ENCODE results near the gene PGM1.
A peak's percentile ranks its signal among the peaks of the same experiment; 100 is the strongest.

PGM1 gene

DNA sequence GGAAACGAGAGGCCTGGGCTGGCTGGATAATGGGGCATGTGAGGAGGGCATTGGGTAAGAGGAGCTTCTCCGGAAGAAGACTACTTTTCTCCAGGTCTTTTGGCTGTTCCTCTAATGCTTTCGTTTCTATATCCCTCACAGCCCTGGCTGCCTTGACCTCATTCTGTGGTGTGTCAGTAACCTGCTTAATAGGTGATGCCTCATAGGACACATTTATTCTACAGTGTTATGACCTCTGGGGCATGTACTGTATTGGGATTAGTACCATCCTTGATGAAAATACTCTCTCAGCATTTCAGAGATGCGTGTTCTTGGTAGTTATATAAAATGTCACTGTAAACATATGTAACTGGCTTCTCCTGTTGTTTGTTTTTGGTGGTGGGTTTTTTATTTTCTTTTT lies 40.1 kb downstream of the PGM1 start:
- no peak for DNase-seq (ENCODE audit: low read depth)

DNA sequence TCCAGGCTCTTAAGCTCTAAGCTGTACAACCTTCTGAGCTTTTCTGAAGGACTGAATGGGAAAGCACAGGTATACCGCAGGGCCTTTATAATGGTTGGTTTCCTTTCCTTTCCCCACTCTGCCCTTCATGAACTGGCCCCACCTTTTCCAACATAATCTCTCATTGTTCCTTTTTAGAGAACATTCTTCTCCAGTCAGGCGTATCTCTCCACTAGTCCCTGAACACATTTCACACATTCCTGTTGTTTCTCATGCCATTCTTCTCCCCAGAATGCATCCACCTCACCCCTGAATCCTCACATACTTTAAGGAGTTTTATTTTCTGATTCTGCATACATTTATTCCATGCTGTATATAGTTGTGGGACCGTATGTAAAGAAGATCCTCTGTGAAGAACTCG lies 41.3 kb downstream of the PGM1 start:
- no peak for DNase-seq (ENCODE audit: low read depth)

DNA sequence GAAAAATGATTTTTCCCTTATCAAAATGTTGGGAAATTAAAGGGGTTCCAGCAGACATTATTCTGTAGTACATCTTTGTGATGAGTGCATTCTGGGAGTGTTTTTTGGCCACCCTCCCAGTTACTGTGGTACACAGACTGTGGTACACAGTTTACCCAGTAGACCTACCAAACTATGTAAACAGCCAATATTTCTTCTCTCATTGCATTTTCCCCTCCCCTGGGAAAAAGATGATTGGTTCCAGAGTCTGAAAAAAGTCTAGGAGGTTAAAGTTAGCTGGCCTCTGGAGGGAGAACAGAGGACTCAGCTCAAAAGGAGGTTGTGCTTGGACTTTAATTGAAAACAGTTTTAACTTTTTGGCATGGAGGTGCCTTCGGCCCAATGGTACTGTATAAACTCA lies 42.5 kb downstream of the PGM1 start:
- DNase-seq (ENCODE audit: low read depth): peak; percentile 92

DNA sequence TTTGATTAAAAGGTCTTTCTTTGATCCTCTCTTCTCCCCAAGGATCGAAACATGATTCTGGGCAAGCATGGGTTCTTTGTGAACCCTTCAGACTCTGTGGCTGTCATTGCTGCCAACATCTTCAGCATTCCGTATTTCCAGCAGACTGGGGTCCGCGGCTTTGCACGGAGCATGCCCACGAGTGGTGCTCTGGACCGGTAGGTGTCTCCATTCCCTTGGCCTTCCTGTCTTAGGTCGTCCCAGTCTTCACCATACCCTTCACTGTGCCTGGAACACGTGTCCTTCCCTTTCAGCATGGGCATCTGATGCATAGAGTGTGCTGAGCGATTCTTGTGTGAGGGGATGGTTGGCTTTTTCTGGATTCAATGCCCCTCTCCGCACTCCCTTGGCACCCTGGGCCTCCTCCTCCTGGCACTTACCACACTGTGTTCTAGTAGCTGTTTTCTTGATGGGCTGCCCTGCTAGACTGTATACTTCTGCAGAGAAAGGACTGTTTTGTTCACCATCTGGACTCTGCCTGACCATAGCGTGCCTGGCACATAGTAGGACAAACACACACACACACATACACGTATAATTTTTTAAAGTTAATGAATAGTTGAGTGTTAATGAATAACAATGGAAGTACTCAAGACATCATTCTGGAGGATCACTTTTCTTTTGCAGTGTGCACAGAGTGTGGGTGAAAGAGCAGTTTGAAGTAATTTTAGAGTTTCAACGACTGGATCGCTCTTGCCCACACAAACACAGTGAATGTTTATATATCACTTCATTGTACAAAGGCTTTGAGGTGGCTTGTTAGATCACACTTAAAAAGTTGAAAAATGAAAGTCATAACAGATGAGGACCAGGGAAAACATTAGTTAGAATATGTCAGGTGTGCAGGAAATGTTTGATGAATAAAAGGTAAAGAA lies 43.2 kb downstream of the PGM1 start:
- DNase-seq (ENCODE audit: low read depth): no peak

- no peak for DNase-seq (ENCODE audit: low read depth)
These were observed 45.3 kb downstream of the PGM1 start for GRCh38 chr1:63638471-63638870.

DNA sequence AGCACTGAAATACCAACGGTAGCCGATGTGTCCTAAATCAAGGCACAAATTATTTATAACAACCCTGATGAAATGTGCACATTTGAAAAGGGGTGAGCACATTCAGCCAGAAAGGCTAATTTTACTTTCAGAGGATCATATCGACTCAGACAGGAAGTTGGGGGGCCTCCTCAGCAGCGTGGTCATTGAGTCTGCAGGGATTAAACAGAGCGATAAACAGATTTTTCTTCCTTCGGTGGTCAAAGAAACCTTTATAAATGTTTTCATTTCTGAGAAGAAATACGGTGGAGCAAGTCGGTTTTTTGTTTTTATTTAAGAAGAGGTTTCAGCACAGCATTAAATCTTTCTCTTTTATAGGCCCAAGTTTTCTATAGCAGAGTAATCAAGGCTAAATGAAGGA lies 45.7 kb downstream of the PGM1 start:
- no peak for DNase-seq (ENCODE audit: low read depth)

- DNase-seq (ENCODE audit: low read depth): no peak
These were observed 47.7 kb downstream of the PGM1 start for GRCh38 chr1:63640633-63641567.

DNA sequence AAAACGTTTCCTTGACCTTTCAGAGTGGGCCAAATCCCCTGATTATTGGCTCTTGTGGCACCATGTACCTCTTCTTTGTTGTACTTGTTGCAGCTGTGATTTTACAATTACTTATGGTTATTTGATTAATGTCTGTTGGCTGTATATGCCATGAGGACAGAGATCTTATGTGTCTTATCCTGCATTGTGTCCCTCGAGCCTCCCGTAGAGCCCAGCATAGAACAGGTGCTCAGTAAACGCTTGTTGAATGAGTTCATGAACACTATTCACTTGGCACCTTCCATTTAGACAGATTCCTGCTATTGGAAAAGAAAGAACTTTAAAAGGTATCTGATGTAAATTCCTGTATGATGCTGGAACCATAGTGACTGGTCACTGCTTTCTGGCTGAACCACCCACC lies 48.4 kb downstream of the PGM1 start:
- no peak for DNase-seq (ENCODE audit: low read depth)

GRCh38 chr1:63642901-63643300 lies 49.7 kb downstream of the PGM1 start:
- no peak for DNase-seq (ENCODE audit: low read depth)

DNA sequence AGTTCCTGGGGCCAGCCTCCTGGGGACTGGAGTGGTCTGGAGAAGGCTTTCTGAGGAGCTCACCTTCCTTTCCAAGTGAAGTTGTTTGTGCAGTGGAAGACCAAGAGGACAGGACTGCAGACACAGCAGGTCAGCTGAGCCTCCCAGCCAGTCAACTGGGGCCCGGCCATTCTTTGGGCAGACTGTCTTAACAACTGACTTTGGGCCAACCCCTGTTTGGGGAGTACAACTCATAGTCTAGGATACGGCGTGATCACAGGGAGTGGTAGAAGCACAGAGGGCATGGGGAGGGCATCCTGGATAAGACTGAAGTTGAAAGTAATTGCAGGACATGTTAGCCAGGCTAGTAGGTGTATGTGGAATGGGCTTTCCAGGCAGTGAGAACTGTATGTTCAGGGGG lies 50.3 kb downstream of the PGM1 start:
- no peak for DNase-seq (ENCODE audit: low read depth)

DNA sequence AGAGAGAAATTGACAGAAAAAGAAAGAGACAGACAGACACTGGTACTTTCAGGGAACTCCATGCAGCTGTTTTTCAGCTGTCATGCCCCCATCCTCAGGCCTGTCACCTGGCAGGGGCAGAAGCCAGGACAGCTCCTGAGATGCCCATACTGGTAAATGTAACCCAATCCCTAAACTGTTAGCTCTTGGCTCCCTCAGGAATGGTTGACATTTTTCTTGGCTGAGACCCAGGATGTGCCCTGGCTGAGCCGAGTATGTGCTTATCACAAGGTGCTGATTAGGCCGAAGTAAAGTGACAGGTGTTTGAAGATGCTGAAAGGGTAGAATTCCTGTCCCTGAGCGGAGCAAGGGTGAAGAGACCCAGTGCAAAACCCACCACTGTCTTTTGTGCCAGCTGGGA lies 50.7 kb downstream of the PGM1 start:
- DNase-seq (ENCODE audit: low read depth): no peak

GRCh38 chr1:63645317-63645716 lies 52.1 kb downstream of the PGM1 start:
- DNase-seq (ENCODE audit: low read depth): peak; percentile 73

GRCh38 chr1:63648689-63649088 lies 55.5 kb downstream of the PGM1 start:
- no peak for DNase-seq (ENCODE audit: low read depth)

DNA sequence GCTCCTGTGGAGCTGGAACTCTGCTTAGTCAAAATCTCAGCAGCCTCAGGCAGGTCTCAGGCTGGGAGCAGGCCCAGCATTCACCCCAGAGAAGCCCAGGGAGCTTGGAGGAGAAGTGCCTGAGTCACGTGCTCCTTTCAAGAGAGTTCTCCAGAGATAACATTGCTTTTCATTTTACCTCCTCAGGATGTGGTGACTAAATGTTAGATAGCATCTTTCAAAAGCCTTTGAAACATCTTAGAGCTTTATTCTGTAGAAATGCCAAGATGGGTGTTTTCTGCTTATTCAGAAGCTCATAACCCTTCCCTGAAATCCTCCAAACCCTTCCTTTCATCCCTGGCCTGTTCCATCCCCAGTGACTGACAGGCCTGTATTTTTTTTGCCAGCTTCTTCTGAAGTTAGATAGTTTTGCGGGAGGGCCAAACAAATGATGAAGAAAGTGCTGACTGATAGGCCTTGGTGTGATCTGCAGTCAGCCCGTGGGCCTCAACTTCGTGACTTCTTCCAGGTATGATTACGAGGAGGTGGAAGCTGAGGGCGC lies 58.0 kb downstream of the PGM1 start:
- DNase-seq (ENCODE audit: low read depth): no peak

- no peak for DNase-seq (ENCODE audit: low read depth)
These were observed 60.8 kb downstream of the PGM1 start for GRCh38 chr1:63653976-63654375.

DNA sequence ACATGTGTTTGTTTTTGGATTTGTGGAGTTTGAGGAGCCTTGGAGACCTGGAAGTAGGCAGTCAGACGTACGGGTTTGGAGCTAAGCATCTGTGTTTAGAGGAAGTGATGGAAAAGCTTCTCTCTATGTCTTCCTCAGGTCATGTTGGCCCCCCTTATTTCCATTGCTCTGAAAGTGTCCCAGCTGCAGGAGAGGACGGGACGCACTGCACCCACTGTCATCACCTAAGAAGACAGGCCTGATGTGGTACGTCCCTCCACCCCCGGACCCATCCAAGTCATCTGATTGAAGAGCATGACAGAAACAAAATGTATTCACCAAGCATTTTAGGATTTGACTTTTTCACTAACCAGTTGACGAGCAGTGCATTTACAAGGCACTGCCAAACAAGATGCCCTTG lies 66.2 kb downstream of the PGM1 start:
- no peak for DNase-seq (ENCODE audit: low read depth)

DNA sequence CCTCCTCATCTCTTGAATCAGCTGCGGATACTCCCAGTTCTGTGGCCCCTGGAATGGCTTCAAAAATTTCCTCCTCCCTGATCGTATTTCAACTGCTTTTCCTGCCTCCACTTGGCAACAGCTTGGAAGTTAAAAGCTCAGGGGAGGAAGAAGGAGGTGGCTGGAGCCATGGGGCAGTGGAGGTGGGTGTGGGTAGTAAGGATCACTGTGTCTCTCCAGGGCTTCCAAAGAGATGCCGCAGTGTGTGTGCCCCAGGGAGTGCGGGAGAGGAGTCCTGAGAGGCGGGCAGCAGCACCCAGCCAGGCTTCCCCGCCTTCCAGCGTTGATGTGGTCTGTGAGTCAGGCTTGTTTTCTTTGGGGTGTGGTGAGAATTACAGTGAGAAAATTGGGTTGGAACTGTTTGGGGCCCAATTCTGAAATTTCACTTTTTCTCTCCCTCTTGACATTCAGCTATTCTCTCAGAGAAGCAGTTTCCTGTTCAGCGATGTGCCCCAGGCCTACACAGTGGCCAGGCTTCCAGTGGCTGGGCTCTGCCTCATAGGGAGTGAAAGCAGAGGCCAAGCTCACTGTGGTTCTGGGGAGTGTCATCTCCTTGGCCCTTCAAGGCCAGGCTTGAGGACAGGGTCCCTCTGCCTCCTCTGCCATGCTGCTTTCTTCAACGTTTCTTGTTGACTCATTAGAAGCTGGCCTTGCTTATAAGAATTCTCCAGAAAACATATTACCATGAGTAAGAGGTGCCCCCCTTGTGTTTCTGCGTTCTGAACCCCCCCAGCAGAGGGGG lies 69.0 kb downstream of the PGM1 start:
- DNase-seq (ENCODE audit: low read depth): peak; percentile 80

GRCh38 chr1:63662841-63663240 lies 69.6 kb downstream of the PGM1 start:
- no peak for DNase-seq (ENCODE audit: low read depth)

DNA sequence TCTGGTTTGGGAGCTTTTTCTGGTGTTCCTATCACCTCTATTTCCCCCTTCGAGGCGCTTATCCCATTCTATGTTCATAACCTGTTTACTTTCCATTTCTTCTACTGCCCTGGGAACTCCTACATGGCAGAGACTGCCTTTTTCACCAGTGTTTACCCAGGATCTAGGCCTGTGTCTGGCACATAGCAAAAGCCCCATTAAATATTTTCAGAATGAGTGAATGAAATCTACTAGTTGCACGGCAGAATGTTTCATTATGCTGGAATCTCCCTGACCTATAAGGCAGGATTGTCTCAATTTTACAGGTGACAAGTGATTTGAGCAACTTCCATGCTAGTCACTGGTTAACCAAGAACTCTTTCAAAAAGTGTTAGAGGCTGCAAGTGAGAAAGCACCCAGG lies 70.1 kb downstream of the PGM1 start:
- no peak for DNase-seq (ENCODE audit: low read depth)

DNA sequence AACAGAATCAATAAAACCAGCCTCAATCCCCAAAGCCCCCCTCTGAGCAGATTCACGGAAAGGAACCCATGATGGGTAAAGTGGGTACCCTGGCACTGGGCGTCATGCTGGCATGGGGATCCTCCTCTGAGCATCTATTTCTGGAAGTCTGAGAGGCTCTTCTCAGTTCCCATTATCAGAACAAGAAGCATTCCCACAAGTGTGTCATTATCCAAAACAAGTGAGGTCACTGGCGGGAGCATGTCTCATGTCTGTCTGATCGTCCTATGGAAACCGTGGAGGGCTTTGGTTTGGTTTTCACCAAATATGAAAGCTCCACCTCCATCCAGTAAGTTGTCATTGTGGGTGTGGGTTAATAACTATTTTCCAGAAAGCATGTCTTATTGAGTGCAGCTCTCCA lies 70.7 kb downstream of the PGM1 start:
- DNase-seq (ENCODE audit: low read depth): no peak

DNA sequence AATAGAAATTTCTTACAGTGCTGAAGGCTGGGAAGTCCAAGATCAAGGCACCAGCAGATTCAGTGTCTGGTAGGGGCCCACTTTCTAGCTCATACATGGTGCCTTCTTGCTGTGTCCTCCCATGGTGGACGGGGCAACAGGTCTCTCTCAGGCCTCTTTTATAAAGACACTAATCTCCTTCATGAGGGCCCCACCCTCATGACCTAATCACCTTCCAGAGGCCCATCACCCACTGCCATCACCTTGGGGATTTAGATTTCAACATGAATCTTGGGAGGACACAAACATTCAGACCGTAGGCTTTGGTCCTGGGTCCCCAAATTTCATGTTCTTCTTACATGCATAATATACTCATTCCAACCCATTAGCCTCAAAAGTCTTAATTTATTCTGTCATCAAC lies 71.5 kb downstream of the PGM1 start:
- DNase-seq (ENCODE audit: low read depth): no peak

DNA sequence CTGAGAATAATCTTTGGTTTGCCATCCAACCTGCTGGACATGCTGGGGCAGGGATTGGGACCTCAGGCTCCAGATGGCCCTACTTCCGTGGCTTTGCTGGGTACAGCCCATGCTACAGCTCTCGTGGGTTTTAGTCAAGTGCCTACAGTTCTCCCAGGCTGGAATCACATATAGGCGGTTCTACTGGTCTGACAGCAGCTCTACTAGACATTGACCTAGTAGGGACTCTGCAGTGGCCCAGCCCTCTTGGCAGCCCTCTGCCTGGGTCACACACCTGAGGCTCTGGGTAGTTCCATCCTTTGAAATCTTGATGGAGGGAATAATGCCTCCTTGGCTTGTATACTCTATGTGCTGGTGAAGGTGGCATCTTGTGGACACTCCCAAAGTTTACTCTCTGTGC lies 72.2 kb downstream of the PGM1 start:
- no peak for DNase-seq (ENCODE audit: low read depth)

Measured in fibroblast of gingiva (primary cell).